OCI-LY3 (cell line): ENCODE results near the gene ZNF488.

Experiments used
- H2AFZ ChIP-seq: fragments of 200-600, 300-600 bp; shearing (Covaris generic); 2 replicates; pipeline ENCODE4 v1.6.0; 2014; ENCODE audit warnings: antibody characterized with exemption, low read depth, low read length
- H3K27ac ChIP-seq: fragments of 200-600, 300-600 bp; sonication (generic); 2 replicates; pipeline ENCODE4 v1.5.1; 2014; ENCODE audit warnings: mild to moderate bottlenecking, low read length, moderate library complexity, mixed read lengths
- H3K27me3 ChIP-seq: fragments of 200-600, 300-600 bp; sonication (generic); 2 replicates; pipeline ENCODE4 v1.6.1; 2014; ENCODE audit warnings: low read depth, low read length, mixed read lengths
- H3K36me3 ChIP-seq: fragments of 200-600, 300-600 bp; sonication (generic); replicated peaks from 2 replicates; pipeline ENCODE3; 2014; ENCODE audit warnings: low read depth, low read length, mixed read lengths
- H3K4me1 ChIP-seq: fragments of 300-600, 200-600 bp; sonication (generic); 2 replicates; pipeline ENCODE4 v1.6.1; 2014; ENCODE audit warnings: low read length, mixed read lengths
- H3K4me2 ChIP-seq: fragments of 200-600, 300-600 bp; sonication (generic); 2 replicates; pipeline ENCODE4 v1.6.1; 2014; ENCODE audit warnings: low read length, mixed read lengths
- H3K4me3 ChIP-seq: fragments of 300-600, 200-600 bp; sonication (generic); 2 replicates; pipeline ENCODE4 v1.5.1; 2014; ENCODE audit warnings: antibody characterized with exemption, mild to moderate bottlenecking, low read length, moderate library complexity
- H3K79me2 ChIP-seq: fragments of 300-600, 200-600 bp; shearing (Covaris generic); 2 replicates; pipeline ENCODE4 v1.6.1; 2014; ENCODE audit warnings: mild to moderate bottlenecking, low read length, mixed read lengths
- H3K9ac ChIP-seq: fragments of 300-600, 200-600 bp; shearing (Covaris generic); 2 replicates; pipeline ENCODE4 v1.6.0; 2014; ENCODE audit warnings: mild to moderate bottlenecking, low read length, moderate library complexity
- H3K9me3 ChIP-seq: fragments of 200-600, 300-600 bp; shearing (Covaris generic); 2 replicates; pipeline ENCODE4 v1.6.1; 2014; ENCODE audit warnings: low read length, mixed read lengths; ENCODE audit not compliant: insufficient read depth
- H4K20me1 ChIP-seq: fragments of 200-600, 300-600 bp; sonication (generic); 2 replicates; pipeline ENCODE4 v1.6.1; 2016; ENCODE audit warnings: low read length, mixed read lengths; ENCODE audit not compliant: insufficient read depth
- EZH2phosphoT487 ChIP-seq: fragments of 200-600 bp; shearing (Covaris generic); IDR thresholded peaks from 2 replicates; pipeline ENCODE4 v1.6.1; 2018; ENCODE audit warnings: antibody characterized with exemption, mixed run types, low read depth
- TF ChIP-seq, protein P1 (sequence below): fragments of 200-600, 300-600 bp; sonication (generic); IDR thresholded peaks from 2 replicates; pipeline ENCODE4 v1.5.1; 2014; ENCODE audit warnings: antibody characterized with exemption, low read length, low read depth

The ZNF488 gene

GRCh38 chr10:47378606-47379444 lies 5.3 kb downstream of the ZNF488 start:
- Histone ChIP-seq H3K79me2 (no peaks in the 10 kb centered on the region), H3K4me3 (no peak overlapping the region), H3K9me3 (no peaks in the 10 kb centered on the region), H3K9ac (no peak overlapping the region), H3K4me2 (no peak overlapping the region), H3K4me1 (0 out of 2 replicates have a peak, but pooled peaks cover 2% of the 10 kb centered on the region), H2AFZ (no peak overlapping the region), H4K20me1 (no peaks in the 10 kb centered on the region), H3K36me3 (no peaks in the 10 kb centered on the region), H3K27me3 (peaks cover 55% of the 10 kb centered on the region), H3K27ac (no peak overlapping the region)
- TF ChIP-seq, protein P1, sequence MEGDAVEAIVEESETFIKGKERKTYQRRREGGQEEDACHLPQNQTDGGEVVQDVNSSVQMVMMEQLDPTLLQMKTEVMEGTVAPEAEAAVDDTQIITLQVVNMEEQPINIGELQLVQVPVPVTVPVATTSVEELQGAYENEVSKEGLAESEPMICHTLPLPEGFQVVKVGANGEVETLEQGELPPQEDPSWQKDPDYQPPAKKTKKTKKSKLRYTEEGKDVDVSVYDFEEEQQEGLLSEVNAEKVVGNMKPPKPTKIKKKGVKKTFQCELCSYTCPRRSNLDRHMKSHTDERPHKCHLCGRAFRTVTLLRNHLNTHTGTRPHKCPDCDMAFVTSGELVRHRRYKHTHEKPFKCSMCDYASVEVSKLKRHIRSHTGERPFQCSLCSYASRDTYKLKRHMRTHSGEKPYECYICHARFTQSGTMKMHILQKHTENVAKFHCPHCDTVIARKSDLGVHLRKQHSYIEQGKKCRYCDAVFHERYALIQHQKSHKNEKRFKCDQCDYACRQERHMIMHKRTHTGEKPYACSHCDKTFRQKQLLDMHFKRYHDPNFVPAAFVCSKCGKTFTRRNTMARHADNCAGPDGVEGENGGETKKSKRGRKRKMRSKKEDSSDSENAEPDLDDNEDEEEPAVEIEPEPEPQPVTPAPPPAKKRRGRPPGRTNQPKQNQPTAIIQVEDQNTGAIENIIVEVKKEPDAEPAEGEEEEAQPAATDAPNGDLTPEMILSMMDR: no peak
- TF ChIP-seq EZH2phosphoT487: no peak

- Histone ChIP-seq H3K4me1 (no peaks in the 10 kb centered on the region), H3K4me3 (no peak overlapping the region), H2AFZ (no peak overlapping the region), H3K9ac (no peak overlapping the region), H3K79me2 (no peaks in the 10 kb centered on the region), H3K4me2 (no peak overlapping the region), H3K9me3 (no peaks in the 10 kb centered on the region), H3K27me3 (peaks cover 52% of the 10 kb centered on the region), H4K20me1 (no peaks in the 10 kb centered on the region), H3K27ac (no peak overlapping the region), H3K36me3 (no peaks in the 10 kb centered on the region)
- TF ChIP-seq, protein P1: no peak
- TF ChIP-seq EZH2phosphoT487: no peak
Observed at GRCh38 chr10:47378183-47378510, 5.9 kb downstream of the ZNF488 start.

- Histone ChIP-seq H3K9me3 (no peaks in the 10 kb centered on the region), H3K27me3 (peaks cover 38% of the 10 kb centered on the region), H2AFZ (no peak overlapping the region), H4K20me1 (no peaks in the 10 kb centered on the region), H3K9ac (no peak overlapping the region), H3K4me3 (no peak overlapping the region), H3K79me2 (no peaks in the 10 kb centered on the region), H3K4me2 (no peak overlapping the region), H3K27ac (no peak overlapping the region), H3K36me3 (no peaks in the 10 kb centered on the region), H3K4me1 (no peaks in the 10 kb centered on the region)
- 0 out of 2 replicates have a peak, but pooled peaks have one; percentile 32 for TF ChIP-seq EZH2phosphoT487
- TF ChIP-seq, protein P1: no peak
Observed at GRCh38 chr10:47376522-47377220, 7.4 kb downstream of the ZNF488 start.
